ENCODE results near the gene LONP2. TPM values are rescaled to one million over a fixed set of nuclear protein-coding genes. Genes with fewer than 3 reads are reported as not detected.

LONP2 gene
- total and polyA plus RNA-seq, 10 of the 15 experiments (the other 5 are each of a cell fraction or from before 2014, with no cell fraction given) = 8.3 to 48.0 (median 34.8) TPM

GRCh38 chr16:48210747-48211146 lies 33.4 kb upstream of the LONP2 start:
- RAD21 ChIA-PET (ENCODE audit: unreplicated experiment) = no interaction called here
- Histone ChIP-seq H2AFZ (ENCODE audit: control insufficient read depth, low read depth, low read length) (no peak overlapping the region), H3K4me1 (ENCODE audit: control insufficient read depth, insufficient read depth, low read length) (no peaks in the 10 kb centered on the region), H3K4me3 (no peak overlapping the region), H3K79me2 (ENCODE audit: control insufficient read depth, insufficient read depth, low read length) (no peaks in the 10 kb centered on the region), H4K20me1 (ENCODE audit: control insufficient read depth, insufficient read depth) (no peaks in the 10 kb centered on the region), H3K36me3 (ENCODE audit: control insufficient read depth in 2 of 2, insufficient read depth in 2 of 2, low read length in 1 of 2) (no peaks in the 10 kb centered on the region), H3K4me2 (ENCODE audit: control insufficient read depth, insufficient read depth) (no peak overlapping the region), H3K27ac (ENCODE audit: control insufficient read depth, insufficient read depth) (no peak overlapping the region), H3K9me3 (replicated peaks; ENCODE audit: control insufficient read depth, insufficient read depth, low read length) (no peaks in the 10 kb centered on the region), H3K9ac (ENCODE audit: control insufficient read depth, insufficient read depth, low read length) (no peak overlapping the region), H3K27me3 (replicated peaks in 1 of 2; ENCODE audit: control insufficient read depth in 2 of 2, insufficient read depth in 2 of 2, low read length in 1 of 2) (peaks cover 0 to 1% of the 10 kb centered on the region in 2 experiments; a peak in 3 of 4 replicates)
- intact Hi-C loops (cut with micrococcal nuclease; ENCODE audit: unreplicated experiment) (no loop called here), in situ Hi-C loops (cut with MboI) (no loop called here)
- POLR2A ChIA-PET = no interaction called here
- 13% methylated on average over 6 of the region's 6 CpGs for WGBS (ENCODE audit: insufficient coverage, insufficient replicate concordance, low lambda C conversion rate, missing lambda C conversion rate)
- CTCF ChIA-PET = no interaction called here
- no TSS peak for BruUV-seq (replicated peaks)
- DNase-seq (ENCODE audit: low read depth, low spot score) (no peak), FAIRE-seq (no peak), ATAC-seq (no peak)
- SMC1A ChIA-PET (ENCODE audit: uncharacterized antibody, unreplicated experiment) = no interaction called here
- TF ChIP-seq CEBPZ (IDR thresholded peaks at IDR 0.05; ENCODE audit: low read depth, low read length) (no peak), NFIC (IDR thresholded peaks at IDR 0.05; ENCODE audit: low read depth, low read length) (no peak)

- no peaks in the 10 kb centered on the region for H3K36me3 ChIP-seq (ENCODE audit: control insufficient read depth in 2 of 2, insufficient read depth in 2 of 2, low read length in 1 of 2)
- H3K4me3 ChIP-seq = no peak overlapping the region
- H4K20me1 ChIP-seq (ENCODE audit: control insufficient read depth, insufficient read depth) = no peaks in the 10 kb centered on the region
- POLR2A ChIA-PET = no interaction called here
- no peak overlapping the region for H3K9ac ChIP-seq (ENCODE audit: control insufficient read depth, insufficient read depth, low read length)
- TF ChIP-seq IRF4 (IDR thresholded peaks at IDR 0.05; ENCODE audit: low read depth, low read length) (no peak), TCF3 (IDR thresholded peaks at IDR 0.05; ENCODE audit: borderline replicate concordance, insufficient read depth, low read depth, low read length) (no peak), ATF3 (IDR thresholded peaks at IDR 0.05; ENCODE audit: borderline replicate concordance, extremely low read depth, low read depth, low read length) (no peak), RCOR1 (conservative IDR thresholded peaks at IDR 0.05; ENCODE audit: low read depth, low read length) (no peak), ZBTB40 (IDR thresholded peaks at IDR 0.05; ENCODE audit: borderline replicate concordance) (no peak), ZZZ3 (IDR thresholded peaks at IDR 0.05; ENCODE audit: control insufficient read depth, insufficient read length, low read depth) (no peak)
- SMC1A ChIA-PET (ENCODE audit: uncharacterized antibody, unreplicated experiment) = interaction anchor here (0.8 kb wide), 1 partner anchor 23 kb away, joined by 4 read pairs; no protein-coding TSS in a partner anchor
- H3K27me3 ChIP-seq (replicated peaks in 1 of 2; ENCODE audit: control insufficient read depth in 2 of 2, insufficient read depth in 2 of 2, low read length in 1 of 2) = peaks cover 0 to 1% of the 10 kb centered on the region in 2 experiments; a peak in 3 of 4 replicates
- CTCF ChIA-PET = no interaction called here
- H2AFZ ChIP-seq (ENCODE audit: control insufficient read depth, low read depth, low read length) = no peak overlapping the region
- no peaks in the 10 kb centered on the region for H3K79me2 ChIP-seq (ENCODE audit: control insufficient read depth, insufficient read depth, low read length)
- RAD21 ChIA-PET (ENCODE audit: unreplicated experiment) = interaction anchor here (0.5 to 0.6 kb wide), 2 partner anchors 420 to 1337 kb away, joined by 3 read pairs; no protein-coding TSS in a partner anchor
- BruUV-seq (replicated peaks) = no TSS peak
- H3K4me1 ChIP-seq (ENCODE audit: control insufficient read depth, insufficient read depth, low read length) = no peaks in the 10 kb centered on the region
- intact Hi-C loops (cut with micrococcal nuclease; ENCODE audit: unreplicated experiment) = no loop called here
- no peaks in the 10 kb centered on the region for H3K9me3 ChIP-seq (replicated peaks; ENCODE audit: control insufficient read depth, insufficient read depth, low read length)
- DNase-seq (ENCODE audit: low read depth, low spot score) (no peak), FAIRE-seq (no peak), ATAC-seq (no peak)
- no peak overlapping the region for H3K4me2 ChIP-seq (ENCODE audit: control insufficient read depth, insufficient read depth)
- WGBS (ENCODE audit: insufficient coverage, insufficient replicate concordance, low lambda C conversion rate, missing lambda C conversion rate) = 26% methylated on average over 3 of the region's 3 CpGs
- H3K27ac ChIP-seq (ENCODE audit: control insufficient read depth, insufficient read depth) = no peak overlapping the region
- in situ Hi-C loops (cut with MboI) = no loop called here
Observed at GRCh38 chr16:48212033-48212432, 32.1 kb upstream of the LONP2 start.
